NCI-H524 (cell line): ENCODE data around the gene DGKE.

Experiments used
- DNase-seq, 2 experiments: peaks; one replicate each; lab custom pipeline; 2025; lab: John Stamatoyannopoulos, UW

DGKE gene

DNA sequence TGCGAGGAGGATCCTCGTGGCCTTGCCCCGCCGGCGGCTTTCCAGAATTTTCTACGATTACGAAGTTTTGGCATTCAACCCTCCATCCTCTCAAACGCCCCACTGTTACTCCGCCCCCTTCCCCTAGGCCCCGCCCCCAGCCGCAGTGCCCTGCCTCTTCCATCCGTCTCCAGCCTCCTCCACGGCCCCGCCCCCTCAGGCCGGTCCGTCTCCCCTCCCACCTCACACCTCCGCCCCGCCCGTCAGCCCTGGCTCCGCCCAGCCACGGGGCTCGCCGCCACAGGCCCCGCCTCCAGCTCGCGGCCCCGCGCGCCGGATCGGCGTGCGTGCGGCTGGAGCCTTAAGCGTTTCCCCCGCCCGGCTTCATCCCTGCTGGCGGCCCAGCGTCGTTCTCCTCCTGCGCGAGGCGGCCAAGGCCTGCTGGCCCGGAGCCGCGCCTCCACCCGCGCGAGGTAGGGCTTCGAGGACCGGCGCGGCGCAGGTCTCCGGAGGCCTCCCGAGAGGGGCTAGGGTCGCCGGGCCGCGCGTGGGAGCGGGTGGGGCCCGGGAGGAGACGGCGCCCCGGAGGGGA, at the start of gene DGKE, which contains the start of gene C17orf67:
TSS of gene DGKE (plus strand) at position 343 of the 571 bp plus-strand sequence. CDS start 645 bp downstream, outside the sequence.
TSS of gene C17orf67 (minus strand) at position 112 of the 571 bp plus-strand sequence. CDS start 18,110 bp downstream, outside the sequence.
- peak; percentile 90 to 95 for DNase-seq

DNA sequence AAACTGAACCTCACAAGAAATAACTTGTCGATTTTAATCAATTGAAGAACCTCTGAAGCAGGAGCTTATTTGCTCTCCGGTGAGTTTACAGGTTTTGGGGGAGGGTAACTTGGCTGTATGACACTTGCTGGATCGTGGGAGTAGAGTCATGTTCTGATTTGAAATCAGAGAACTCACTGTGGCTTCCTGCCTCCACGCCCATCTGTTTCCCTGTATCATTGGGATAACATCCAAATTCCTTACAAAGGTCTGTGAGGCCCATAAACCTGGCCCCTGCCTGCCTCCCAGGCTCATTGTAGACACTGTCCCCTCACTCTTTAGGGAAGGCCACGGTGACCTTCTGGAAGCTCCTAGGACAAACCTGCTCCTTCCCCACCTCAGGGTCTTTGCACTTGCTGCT, 48.5 kb upstream of the DGKE start:
- no peak for DNase-seq

DNA sequence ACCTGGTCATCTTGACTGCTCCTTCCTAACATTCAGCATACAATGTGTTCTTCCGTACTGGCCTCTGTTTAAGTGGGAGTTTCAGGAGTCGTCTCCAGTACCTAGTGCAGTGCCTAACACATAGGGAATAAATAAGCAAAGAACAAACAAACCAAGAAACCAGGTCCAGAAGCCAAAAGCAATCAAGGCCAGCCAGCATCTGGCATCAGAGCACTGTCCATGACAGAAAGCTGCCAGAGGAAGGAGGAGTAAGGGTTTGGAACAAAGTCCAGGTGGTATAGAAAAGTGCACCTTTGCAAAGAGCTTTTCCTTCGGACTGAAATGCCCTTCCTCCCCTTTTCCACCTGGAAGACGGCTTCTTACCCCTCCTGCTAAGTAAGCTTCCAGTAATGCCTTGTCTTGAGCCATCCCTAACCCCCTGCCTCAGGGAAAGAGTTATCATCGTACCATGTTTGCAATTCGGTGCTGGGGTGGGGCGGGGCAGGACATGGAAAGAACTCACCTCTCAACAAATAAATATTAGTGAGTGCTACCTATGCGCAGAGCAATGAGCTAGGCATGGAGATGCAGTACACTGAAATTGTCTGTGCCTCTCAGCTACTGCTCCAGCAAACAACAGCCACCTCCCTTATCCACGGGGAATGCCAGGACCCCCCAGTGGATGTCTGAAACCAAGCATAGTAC, 47.8 kb upstream of the DGKE start:
- DNase-seq, result no peak

DNA sequence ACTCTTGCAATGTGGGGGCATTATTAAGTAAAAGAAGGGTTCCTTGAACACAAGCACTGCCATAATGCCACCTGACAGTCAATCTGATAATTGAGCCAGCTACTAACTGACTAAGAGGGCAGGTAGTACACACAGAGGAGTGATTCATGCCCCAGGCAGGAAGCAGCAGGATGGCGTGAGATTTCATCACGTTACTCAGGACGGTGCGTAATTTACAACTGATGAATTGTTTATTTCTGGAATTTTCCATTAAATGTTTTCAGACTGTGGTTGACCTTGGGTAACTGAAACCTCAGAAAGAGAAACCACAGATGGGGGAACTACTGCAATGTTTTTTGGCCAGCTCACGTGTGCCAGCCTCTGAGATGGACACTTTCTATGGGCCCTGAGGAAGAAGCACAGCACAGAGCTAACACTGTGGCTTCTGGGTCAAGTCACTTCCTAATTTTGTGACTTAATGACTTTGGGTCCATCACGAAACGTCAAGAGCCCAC, 46.9 kb upstream of the DGKE start:
- no peak for DNase-seq

DNA sequence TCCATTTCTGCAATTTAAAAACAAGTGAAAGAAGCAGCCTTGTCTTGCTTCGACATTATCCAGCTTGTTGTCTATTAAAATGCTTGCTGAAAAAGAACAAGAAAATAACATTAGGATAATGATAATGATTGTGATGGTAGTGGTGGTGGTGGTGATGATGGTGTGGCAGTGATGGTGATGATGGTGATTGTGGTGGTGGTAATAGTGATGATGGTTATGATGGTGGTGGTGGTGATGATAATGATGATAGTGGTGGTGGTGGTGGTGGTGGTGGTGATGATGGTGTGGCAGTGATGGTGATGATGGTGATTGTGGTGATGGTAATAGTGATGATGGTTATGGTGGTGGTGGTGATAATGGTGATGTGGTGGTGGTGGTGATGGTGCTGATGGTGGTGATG, 41.7 kb upstream of the DGKE start:
- no peak for DNase-seq

DNA sequence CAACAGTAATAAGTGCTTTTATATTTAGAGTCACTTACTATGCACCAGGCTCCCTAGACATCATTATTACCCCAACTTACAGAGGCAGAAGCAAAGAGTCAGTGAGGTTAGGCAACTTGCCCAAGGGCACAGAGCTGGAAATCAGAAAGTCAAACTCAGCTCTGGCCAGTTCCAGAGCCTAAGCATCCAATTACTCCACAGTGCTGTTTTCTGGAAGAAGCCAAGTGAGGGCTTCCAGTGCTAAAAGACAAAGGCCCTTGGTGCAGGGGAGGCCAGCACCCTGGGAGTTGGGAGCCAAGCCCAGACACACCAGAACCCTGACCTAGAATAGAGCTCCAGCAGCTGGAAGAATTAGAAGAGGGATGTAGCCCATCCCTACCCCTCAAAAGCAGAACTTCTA, 40.4 kb upstream of the DGKE start:
- no peak for DNase-seq

DNA sequence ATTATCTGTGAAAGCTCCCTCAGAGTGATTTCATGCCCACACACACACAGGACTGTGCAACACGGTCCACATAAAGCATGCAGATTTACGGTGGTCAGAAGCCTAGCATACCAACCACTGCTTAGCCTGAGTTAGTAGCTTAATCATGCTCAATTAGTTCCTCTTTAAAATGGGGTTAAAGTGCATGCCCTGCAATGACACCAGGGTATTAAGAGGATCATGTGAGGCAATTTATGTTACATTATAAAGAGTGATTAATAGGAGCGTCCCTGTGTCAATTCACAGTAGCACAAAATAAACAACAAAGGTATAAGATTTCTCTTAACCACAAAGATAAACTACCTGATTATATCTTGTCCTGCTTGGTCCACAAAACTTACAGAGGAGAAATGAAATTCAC, 40.0 kb upstream of the DGKE start:
- no peak for DNase-seq

DNA sequence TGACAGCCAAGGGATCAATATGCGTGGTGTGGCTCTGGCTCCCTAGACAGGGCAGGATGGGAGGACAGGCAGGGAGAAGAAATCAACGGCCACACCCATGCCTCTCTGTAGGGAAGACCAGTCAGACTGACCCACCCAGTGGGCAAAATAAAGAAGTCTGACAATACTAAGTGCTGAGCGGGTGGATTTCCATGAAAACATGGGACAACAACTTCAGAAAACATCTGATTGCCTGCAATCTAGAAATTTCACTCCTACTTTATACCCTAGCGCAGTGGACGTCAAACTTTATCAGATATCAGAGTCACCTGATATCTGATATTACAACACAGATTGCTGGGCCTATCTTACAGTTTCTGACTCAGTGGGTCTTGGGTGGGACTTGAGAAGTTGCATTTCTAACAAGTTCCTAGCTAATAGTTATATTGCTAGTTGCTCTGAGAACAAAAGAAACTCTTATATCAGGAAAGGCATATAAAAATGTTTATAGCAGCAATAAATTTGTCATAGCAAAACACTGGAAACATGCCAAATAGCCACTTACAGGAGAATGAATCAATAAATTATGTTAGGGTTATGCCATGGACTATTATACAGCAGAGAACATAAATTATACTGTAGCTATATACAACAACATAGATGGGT, 38.6 kb upstream of the DGKE start:
- DNase-seq, result no peak

DNA sequence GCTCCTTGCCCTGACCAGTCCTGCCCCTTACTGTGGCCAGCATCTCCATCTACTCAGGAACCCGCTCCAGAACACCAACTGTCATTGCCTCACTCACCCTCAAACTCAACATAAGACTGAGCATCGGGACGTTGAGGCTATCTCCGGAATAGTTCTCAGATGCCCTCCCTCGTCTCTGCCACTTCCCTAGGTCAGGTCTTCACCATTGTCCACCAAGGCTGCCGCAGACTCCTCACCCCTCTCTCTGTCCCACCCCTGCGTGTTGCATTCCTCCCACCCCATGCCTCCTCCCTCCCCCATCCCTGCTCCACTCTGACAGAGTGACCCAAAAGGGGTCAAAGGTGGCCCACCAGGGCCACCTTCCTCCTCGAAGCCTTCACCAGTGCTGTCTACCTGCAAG, 37.4 kb upstream of the DGKE start:
- no peak for DNase-seq

DNA sequence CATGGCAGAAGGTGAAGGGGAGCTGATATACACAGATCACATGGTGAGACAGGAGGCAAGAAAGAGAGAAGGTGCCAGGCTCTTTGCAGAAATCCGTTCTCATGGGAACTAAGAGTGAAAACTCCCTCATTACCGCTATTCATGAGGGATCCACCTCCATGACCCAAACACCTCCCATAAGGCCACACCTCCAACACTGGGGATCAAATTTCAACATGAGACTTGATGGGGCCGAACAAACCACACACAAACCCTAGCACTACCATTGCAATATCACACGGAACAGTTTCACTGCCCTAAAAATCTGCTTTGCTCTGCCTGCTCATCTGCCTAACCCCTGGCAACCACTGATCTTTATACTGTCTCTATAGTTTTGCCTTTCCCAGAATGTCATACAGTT, 35.0 kb upstream of the DGKE start:
- no peak for DNase-seq

DNA sequence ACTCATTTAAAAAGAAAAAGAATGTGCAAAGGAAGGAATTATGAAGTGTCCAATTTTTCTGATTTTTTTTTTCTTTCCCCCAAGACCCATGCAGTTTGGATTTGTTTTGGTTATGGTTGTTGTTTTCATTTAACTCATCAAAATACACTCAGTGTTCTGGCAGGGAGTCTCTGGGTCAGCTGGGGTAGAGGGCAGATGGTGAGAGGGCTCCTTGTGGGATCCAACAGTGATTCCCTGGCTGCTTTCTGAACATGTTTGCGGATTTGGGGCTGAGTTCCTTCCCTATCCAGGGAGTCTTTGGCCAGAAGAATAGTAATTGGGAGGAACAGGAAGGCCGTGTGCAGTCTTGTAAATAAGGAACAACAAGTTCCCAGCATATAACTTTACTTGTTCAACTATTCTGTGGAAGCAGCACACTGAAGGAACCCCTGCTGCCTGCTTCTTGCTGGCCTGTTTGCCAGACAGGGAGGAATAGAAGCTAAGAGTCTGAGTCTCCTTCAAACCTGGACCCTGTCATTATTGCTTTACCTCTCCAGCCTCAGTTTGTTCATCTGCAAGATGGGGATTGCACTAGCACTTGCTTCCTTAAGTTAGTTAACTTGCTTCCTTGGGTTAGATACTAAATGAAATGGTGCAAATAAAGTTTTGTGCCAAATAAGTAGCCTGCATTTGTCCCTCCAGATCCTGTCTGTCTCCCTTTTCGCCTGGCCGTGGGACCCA, 32.3 kb upstream of the DGKE start:
- DNase-seq, result no peak

DNA sequence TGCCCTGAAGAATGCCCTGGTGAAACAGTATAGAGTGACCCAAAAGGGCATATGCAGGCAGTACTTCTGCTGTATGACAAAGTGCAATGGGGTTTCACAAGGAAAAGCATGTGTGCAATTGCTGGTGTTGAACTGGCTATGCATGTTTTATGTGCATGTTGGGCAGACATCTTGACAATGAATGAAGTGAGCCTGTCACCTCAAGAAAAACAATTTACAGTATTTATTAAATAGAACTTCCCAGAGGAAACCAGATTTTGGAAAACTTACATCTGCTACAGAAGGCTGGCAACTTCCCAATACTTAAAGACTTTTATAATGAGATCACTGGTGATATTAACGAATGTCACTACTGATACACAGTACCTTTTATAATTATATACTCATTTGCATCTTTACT, 30.9 kb upstream of the DGKE start:
- no peak for DNase-seq

DNA sequence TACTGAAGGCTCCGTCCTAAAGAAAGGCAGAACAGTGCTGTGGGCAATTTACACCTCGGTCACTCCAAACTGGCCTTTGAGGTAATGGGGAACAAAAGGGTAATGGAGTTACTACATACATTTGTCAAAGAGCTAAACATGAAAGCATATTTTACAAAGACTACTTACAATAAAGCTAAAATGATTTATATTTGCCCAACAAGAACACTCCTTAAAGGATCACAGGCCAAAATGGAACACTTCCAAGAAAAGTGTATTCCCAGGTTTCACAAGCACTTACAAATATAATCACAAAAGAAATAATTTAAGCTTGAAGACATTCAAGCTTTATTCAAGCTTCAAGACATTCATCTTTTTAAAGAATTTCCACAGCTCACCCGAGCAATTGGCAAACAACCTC, 29.5 kb upstream of the DGKE start:
- DNase-seq, result no peak

DNA sequence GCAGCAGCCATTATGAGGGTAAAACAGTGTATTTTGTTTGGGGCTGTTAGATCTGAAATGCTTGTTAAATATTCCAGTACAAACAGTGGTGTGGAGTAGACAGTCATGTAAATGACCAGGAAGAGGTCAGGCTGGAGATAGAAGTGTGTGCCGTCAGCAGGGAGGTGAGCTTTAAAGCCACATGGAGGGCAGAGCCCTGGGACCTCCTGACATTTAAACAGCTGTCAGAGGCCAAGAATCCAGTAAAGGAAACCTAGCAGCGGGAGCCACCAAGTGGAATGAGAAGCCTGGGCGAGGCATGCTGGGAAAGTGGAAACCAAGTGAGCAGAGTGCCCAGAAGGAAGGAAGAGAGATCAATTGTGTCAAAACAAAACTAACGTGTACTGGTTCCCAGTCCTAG, 27.0 kb upstream of the DGKE start:
- no peak for DNase-seq

DNA sequence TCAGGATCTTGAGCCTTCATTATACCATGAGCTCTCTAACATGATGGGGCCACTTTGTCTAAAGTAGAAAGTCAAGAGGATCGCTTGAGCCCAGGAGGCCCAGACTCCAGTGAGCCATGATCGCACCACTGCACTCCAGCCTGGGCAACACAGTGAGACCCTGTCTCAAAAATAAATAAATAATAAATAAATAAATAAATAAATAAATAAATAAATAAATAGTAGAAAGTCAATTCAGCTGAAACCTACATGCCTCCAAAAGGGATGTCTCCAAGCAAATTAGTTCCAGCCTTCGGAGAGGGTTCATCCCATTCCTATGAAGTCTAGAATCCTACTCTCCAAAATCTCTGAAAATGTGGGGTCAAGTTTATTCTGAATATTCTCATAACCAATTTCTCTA, 26.2 kb upstream of the DGKE start:
- no peak for DNase-seq

DNA sequence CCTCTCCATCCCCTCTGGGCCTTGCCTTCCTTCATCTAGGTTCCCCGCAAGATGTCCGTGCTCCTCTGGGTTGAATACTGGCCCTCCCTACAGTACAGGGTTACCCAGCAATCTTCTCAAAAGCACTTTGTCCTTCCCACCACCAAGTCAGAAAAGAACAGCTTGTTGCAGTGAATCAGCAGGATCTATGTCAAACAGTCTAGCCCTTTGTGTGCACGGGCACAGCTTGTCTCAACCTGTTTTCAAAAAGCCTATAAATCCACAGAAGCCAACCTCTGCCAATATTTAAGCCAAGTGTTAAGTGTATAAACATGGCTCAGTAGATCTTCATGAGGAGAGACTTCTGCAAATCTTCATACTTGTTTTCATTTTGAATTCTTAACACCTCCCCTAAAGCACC, 25.4 kb upstream of the DGKE start:
- DNase-seq, result peak; percentile 62 to 83

DNA sequence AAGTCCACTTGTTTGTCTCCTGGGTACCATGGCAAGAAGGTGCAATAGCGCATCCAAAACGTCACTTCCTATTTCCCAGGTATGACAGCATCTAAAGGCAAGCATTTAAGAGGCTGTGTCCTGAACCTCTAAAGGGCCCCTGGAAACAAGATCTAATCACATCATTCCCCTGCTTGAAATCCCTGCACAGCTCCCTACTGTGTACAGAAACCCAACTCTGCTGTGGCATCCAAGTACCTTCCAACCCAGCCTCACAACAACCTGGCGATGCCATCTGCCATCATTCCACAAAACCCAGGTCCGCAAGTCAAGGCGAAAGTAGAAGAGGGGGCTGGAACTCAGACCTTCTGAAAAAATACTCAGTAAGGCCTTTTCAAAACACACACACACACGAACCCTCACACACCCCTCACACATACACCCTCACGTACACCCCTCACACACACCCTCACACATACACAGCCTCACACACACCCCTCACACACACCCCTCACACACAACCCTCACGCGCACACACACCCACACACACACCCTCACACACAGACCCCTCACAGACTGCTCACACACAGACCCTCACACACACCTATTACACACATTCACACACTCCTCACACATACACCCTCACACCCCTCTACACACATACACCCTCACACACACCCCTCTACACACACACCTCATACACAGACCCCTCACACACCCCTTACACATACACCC, 24.7 kb upstream of the DGKE start:
- peak; percentile 61 to 89 for DNase-seq

DNA sequence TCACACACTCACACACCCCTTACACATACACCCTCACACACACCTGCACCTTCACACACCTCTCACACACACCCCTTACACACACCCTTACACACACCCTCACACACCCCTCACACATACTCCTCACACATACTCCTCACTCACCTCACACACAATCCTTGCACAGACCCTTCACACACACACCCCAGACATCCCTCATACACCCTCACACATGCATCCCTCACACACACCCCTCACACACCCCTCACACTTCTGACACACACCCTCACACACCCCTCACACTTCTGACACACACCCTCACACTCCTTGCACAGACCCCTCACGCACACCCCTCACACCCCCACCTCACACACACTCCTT, 24.2 kb upstream of the DGKE start:
- no peak for DNase-seq

DNA sequence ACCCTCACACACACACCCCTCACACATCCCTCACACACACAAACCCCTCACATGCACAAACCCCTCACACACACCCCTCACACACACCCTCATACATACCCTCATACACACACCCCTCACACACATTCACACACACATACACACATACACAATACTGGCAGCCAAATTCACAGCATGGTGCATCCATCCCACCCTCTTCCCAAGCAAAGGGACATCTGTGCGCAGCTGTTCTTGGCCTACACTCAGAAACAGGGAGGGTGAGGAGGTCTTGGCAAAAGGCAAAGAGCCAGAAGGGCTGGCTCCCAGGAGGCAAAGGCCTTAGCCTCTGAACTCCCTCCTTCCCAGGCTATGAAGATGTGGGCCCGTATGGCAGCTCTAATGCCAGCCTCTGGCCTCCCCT, 23.6 kb upstream of the DGKE start:
- DNase-seq, result peak; percentile 71 to 85

DNA sequence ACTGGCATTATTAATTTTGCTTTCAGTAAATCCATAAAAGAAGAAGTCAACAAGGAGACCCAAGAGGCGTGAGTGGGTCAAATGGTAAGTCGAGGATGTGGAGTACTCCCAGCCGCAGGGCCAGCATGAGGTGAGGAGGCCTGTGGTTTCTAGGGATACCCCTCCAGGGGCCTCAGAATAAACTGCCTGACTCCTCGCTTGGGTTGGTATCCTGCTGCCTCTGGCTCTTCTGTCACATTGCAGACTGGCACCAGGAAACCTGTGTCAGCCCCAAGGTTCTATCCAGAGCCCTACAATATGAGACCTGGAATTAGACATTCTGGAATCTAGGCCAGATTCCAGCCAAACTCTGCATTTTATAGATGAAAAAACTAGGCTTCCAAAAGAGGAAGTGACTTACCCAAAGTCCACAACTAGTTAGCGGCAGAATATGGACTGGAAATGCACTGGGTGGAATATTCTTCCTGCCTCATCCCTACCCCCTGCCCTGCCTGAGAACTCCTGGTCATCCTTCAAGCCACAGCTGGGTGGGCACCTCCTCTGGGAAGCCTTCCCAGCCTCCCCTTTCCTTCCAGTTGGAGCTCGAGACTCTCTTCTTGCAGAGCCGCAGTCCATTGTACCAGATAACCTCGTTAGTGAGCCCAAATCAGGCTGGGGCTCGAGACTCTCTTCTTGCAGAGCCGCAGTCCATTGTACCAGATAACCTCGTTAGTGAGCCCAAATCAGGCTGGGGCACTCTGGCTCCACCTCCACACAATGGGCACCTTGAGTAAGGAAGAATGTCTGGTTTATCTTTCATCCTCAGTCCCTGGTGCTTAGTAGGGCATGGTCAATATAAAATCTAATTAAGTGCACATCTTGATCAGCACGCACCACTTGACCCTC, 22.8 kb upstream of the DGKE start:
- no peak for DNase-seq

DNA sequence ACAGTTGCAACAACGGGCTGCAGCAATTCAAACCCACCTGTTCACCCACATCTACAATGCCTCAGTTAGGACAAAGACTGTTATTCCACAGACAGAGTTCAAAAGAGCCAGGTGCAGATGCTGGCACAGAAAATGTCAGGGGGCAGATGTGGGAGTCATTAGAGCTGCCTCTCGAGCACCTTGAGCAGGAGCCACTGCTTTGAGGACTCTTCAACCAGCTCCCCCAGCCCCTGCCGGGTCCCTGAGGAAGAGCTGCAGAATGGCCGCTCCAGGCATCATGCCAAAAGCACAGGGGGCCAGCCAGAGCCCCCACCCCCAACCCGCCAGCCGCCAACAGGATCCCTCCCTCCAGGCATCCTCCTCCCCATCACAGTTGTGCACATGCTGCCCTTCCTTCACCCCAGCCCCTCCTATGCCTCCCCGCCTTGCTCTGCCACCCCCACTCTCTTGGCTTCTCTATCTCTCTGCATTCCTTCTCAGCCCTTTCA, 21.0 kb upstream of the DGKE start:
- peak; percentile 96 to 99 for DNase-seq
